ENCODE data around the gene ARL5A.

Gene ARL5A

DNA sequence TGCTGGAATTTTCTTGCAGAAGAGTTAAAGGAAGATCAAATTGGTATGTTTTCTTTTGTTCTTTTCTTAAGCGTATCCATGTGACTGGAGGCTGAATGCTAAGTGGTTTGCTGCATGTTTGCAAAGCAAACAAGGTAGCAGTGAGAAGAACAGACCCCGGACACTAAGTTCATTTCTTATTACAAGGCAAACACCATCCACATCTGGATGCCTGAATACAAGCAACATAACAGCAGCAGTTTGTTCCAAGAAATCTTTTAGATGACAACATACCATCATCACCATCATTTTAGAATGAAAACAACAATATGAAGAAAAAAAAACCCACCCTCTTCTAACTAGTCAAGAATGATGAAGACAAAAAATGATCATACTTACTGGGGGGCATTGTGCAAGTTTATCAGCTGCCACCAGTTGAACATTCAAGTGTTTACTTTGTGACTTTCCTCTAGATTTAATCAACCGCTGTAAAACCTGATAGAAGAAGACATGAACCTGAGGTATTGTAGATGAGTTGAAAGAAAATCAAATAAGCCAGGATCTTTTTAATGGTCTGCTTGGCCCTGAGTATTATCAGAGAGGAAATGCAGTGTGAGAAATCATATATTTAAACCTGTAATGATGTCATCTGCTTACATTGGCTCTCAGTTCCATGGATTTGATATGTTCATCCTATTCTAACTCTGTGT, 25.0 kb upstream of the ARL5A start:
- Histone ChIP-seq H3K9me2 (replicated peaks; ENCODE audit: insufficient read depth, low read length) (no peaks in the 10 kb centered on the region), H3K9ac (ENCODE audit: low read length) (no peak overlapping the region), H3K9me3 (replicated peaks; ENCODE audit: insufficient read depth, low read length) (no peaks in the 10 kb centered on the region), H3K4me3 (ENCODE audit: low read length) (no peak overlapping the region), H3F3A (ENCODE audit: insufficient read depth, low read length) (no peaks in the 10 kb centered on the region), H4K20me1 (ENCODE audit: insufficient read depth, low read length) (no peaks in the 10 kb centered on the region), H2AFZ (ENCODE audit: low read length) (no peak overlapping the region), H3K36me3 (replicated peaks; ENCODE audit: insufficient read depth, low read length) (no peaks in the 10 kb centered on the region), H3K27ac (ENCODE audit: low read length) (no peak overlapping the region), H3K4me1 (ENCODE audit: low read length) (peaks cover 9% of the 10 kb centered on the region; the same call in 1 of the 2 replicates), H3K4me2 (ENCODE audit: low read depth, low read length) (no peak overlapping the region), H3K79me2 (ENCODE audit: low read length) (no peaks in the 10 kb centered on the region), H3K27me3 (replicated peaks; ENCODE audit: insufficient read depth, low read length) (no peaks in the 10 kb centered on the region)
- TF ChIP-seq EZH2phosphoT487 (IDR thresholded peaks at IDR 0.05; ENCODE audit: low read length), result no peak
- TF ChIP-seq CTCF (IDR thresholded peaks at IDR 0.05; ENCODE audit: low read length), result no peak
- TF ChIP-seq EZH2 (optimal IDR thresholded peaks at IDR 0.05; ENCODE audit: low read depth, low read length), result no peak
- DNase-seq, result no peak

DNA sequence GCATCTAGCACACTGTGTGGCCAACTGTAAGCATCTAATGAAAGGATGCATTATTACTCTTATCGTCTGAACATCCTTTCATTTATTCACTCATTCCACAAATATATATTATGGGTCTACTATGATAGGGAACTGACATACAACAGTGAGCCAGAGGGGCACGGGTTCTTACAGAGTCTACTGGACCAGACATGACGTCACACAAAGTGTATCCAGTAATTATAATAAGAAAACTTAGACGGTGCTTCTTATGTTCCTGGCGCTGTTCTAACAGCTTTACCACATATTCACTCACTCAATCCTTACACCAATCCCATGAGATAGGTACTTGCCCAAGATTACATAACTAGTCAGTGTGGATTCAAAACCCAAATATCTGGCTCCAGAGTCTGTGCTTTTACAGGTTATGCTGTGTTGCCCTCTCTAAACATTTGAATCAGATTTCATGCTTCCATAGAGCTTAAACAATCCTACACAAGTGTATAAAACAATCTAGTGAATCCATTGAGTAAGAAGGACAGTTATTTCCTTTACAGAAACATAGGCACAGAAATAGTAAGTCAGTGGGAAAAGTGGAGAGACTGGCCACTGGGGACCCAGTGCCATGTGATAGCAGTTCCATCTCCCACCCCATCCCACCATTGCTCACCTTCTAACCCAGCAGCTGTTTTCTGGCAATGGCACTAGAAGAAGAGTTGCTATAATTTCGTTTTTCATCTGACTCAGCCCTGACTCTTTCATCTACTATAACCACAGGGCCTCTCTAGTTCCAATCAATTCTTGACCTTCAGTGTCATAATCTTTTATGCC, 24.2 kb upstream of the ARL5A start:
- H3K27ac ChIP-seq (ENCODE audit: low read length), result no peak overlapping the region
- peaks cover 9% of the 10 kb centered on the region; the same call in 1 of the 2 replicates for H3K4me1 ChIP-seq (ENCODE audit: low read length)
- H3K9me2 ChIP-seq (replicated peaks; ENCODE audit: insufficient read depth, low read length), result no peaks in the 10 kb centered on the region
- H3K36me3 ChIP-seq (replicated peaks; ENCODE audit: insufficient read depth, low read length), result no peaks in the 10 kb centered on the region
- H2AFZ ChIP-seq (ENCODE audit: low read length), result no peak overlapping the region
- H3K9me3 ChIP-seq (replicated peaks; ENCODE audit: insufficient read depth, low read length), result no peaks in the 10 kb centered on the region
- no peaks in the 10 kb centered on the region for H4K20me1 ChIP-seq (ENCODE audit: insufficient read depth, low read length)
- no peak overlapping the region for H3K4me2 ChIP-seq (ENCODE audit: low read depth, low read length)
- H3K9ac ChIP-seq (ENCODE audit: low read length), result no peak overlapping the region
- no peak for TF ChIP-seq EZH2phosphoT487 (IDR thresholded peaks at IDR 0.05; ENCODE audit: low read length)
- no peak for TF ChIP-seq CTCF (IDR thresholded peaks at IDR 0.05; ENCODE audit: low read length)
- TF ChIP-seq EZH2 (optimal IDR thresholded peaks at IDR 0.05; ENCODE audit: low read depth, low read length), result no peak
- no peaks in the 10 kb centered on the region for H3F3A ChIP-seq (ENCODE audit: insufficient read depth, low read length)
- no peak for DNase-seq
- no peaks in the 10 kb centered on the region for H3K79me2 ChIP-seq (ENCODE audit: low read length)
- H3K4me3 ChIP-seq (ENCODE audit: low read length), result no peak overlapping the region
- no peaks in the 10 kb centered on the region for H3K27me3 ChIP-seq (replicated peaks; ENCODE audit: insufficient read depth, low read length)

DNA sequence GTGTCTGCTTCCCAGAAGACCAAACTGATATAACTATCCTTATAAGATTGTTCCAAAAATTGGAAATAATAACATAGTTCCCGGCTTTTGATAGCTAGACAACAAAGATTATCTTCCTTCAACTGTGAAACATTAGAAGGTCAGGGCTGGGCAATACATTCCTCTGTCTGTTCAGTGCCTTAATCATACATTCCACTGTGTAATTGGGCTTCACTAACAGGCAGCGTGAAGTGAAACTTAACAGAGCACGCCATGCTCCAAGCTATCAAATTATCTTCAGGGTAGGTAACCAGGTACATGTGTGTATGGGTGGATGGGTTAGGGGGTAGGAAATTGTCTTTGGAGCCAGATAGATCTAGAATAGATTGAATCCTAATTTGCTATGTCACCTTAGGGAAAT, 23.5 kb upstream of the ARL5A start:
- H3K4me2 ChIP-seq (ENCODE audit: low read depth, low read length), result no peak overlapping the region
- H3K4me1 ChIP-seq (ENCODE audit: low read length), result peaks cover 9% of the 10 kb centered on the region; the same call in 1 of the 2 replicates
- no peaks in the 10 kb centered on the region for H3K9me2 ChIP-seq (replicated peaks; ENCODE audit: insufficient read depth, low read length)
- H2AFZ ChIP-seq (ENCODE audit: low read length), result no peak overlapping the region
- no peak overlapping the region for H3K27ac ChIP-seq (ENCODE audit: low read length)
- H3K9me3 ChIP-seq (replicated peaks; ENCODE audit: insufficient read depth, low read length), result no peaks in the 10 kb centered on the region
- no peak overlapping the region for H3K4me3 ChIP-seq (ENCODE audit: low read length)
- no peak overlapping the region for H3K9ac ChIP-seq (ENCODE audit: low read length)
- no peaks in the 10 kb centered on the region for H3K36me3 ChIP-seq (replicated peaks; ENCODE audit: insufficient read depth, low read length)
- H3F3A ChIP-seq (ENCODE audit: insufficient read depth, low read length), result no peaks in the 10 kb centered on the region
- TF ChIP-seq EZH2phosphoT487 (IDR thresholded peaks at IDR 0.05; ENCODE audit: low read length), result no peak
- no peak for TF ChIP-seq EZH2 (optimal IDR thresholded peaks at IDR 0.05; ENCODE audit: low read depth, low read length)
- TF ChIP-seq CTCF (IDR thresholded peaks at IDR 0.05; ENCODE audit: low read length), result no peak
- H3K79me2 ChIP-seq (ENCODE audit: low read length), result no peaks in the 10 kb centered on the region
- H4K20me1 ChIP-seq (ENCODE audit: insufficient read depth, low read length), result no peaks in the 10 kb centered on the region
- no peaks in the 10 kb centered on the region for H3K27me3 ChIP-seq (replicated peaks; ENCODE audit: insufficient read depth, low read length)
- no peak for DNase-seq
